Adrenal gland (tissue), 5 donors: ENCODE measurements around the gene SLC15A3.

Source experiments
- POLR2A ChIP-seq, 2 donors: fragments of 450-650 bp; IDR thresholded peaks; one replicate each; pipeline ENCODE4 v1.6.1; 2017; ENCODE audit warnings: antibody characterized with exemption in 2 of 2, mild to moderate bottlenecking in 2 of 2, moderate library complexity in 1 of 2
- TF ChIP-seq, protein P1 (sequence below), 6 experiments: fragments of 450-650 bp in 4 of 6; fragments of 200-600 bp in 2 of 6; sonication (generic) in 1 of 6; IDR thresholded peaks; 1 replicate in 5 of 6; 2 replicates in 1 of 6; pipeline versions ENCODE4 v1.5.1 to v1.8.0; 2016 to 2021; ENCODE audit warnings: antibody characterized with exemption in 6 of 6, mild to moderate bottlenecking in 2 of 6, moderate library complexity in 1 of 6
- donor health status: DM: no; HTN: no; CAD: no.

- TF ChIP-seq, protein P1, sequence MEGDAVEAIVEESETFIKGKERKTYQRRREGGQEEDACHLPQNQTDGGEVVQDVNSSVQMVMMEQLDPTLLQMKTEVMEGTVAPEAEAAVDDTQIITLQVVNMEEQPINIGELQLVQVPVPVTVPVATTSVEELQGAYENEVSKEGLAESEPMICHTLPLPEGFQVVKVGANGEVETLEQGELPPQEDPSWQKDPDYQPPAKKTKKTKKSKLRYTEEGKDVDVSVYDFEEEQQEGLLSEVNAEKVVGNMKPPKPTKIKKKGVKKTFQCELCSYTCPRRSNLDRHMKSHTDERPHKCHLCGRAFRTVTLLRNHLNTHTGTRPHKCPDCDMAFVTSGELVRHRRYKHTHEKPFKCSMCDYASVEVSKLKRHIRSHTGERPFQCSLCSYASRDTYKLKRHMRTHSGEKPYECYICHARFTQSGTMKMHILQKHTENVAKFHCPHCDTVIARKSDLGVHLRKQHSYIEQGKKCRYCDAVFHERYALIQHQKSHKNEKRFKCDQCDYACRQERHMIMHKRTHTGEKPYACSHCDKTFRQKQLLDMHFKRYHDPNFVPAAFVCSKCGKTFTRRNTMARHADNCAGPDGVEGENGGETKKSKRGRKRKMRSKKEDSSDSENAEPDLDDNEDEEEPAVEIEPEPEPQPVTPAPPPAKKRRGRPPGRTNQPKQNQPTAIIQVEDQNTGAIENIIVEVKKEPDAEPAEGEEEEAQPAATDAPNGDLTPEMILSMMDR (IDR thresholded peaks at IDR 0.05): no peak
- no peak for TF ChIP-seq POLR2A (IDR thresholded peaks at IDR 0.05)
These were observed 37.2 kb upstream of the SLC15A3 start for GRCh38 chr11:60989093-60989650.
